GM10847 (cell line): ENCODE measurements around the gene GNMT.

Source experiments
- POLR2A ChIP-seq: IDR thresholded peaks from 2 replicates; pipeline ENCODE4 v1.6.1; 2011; ENCODE audit not compliant: insufficient read length; ENCODE audit errors: extremely low read depth

GNMT gene

DNA sequence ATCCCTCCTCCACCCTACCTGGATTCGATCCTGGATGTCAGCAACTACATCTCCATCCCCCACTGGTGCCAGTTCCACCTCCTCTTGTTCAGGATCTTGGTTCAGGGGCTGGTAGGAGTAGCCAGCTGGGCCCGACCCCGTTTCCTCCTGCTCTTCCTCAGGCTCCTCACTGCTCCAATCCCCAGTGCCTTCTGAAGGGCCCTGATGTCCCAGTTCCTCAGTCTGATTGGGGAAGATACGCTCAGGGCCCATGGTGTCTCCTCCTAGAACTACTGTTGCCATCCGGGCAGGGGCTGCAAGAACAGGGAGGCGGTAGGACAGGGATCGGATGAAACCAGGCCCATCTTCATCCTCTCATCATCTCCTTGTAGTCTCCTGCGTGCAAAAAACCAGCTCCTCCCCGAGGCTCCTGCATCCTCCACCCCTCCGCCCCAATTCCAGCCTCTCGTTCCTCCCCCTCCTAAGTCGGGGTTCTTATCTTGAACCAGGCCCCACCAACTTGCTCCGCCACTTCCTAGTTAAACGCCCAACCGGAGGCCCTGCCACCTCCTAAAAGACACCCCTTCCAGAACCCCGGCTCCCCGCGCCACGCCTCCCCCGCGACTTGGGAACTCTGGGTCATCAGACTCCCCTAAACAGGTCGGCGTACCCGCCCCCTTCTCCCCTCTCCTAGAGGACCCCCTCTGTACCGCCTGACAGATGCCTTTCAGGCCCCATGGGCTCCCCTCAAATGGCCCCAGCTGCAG lies 52.7 kb downstream of the GNMT start:
- no peak for TF ChIP-seq POLR2A
